GM23248 (cell line): Measurements from ENCODE around the gene PDK1.

Experiments
- EZH2 ChIP-seq: fragments of 200-600 bp; sonication (generic); IDR thresholded peaks from 2 replicates; pipeline ENCODE4 v1.6.1; 2018; ENCODE audit warnings: antibody characterized with exemption, mild to moderate bottlenecking; ENCODE audit not compliant: insufficient read depth, poor library complexity, severe bottlenecking
- EZH2phosphoT487 ChIP-seq: fragments of 200-600 bp; sonication (generic); IDR thresholded peaks from 2 replicates; pipeline ENCODE4 v1.6.1; 2018; ENCODE audit warnings: antibody characterized with exemption, moderate library complexity, mild to moderate bottlenecking, low read depth; ENCODE audit not compliant: insufficient read depth

GRCh38 chr2:172578860-172579512 is 23.1 kb downstream of the PDK1 start:
- TF ChIP-seq EZH2: no peak
- TF ChIP-seq EZH2phosphoT487: no peak
